Fibroblast of lung (primary cell): ENCODE measurements around the gene SLC52A3.

Experiments
- CTCF ChIP-seq, 2 donors: IDR thresholded peaks in 1 of 2; conservative IDR thresholded peaks in 1 of 2; 1 replicate in 1 of 2; 2 replicates in 1 of 2; pipeline ENCODE4 v1.5.1; 2011 to 2012; ENCODE audit warnings: low read length in 2 of 2, control low read depth in 1 of 2, inconsistent platforms in 1 of 2, low read depth in 1 of 2, mild to moderate bottlenecking in 1 of 2
- EZH2 ChIP-seq: IDR thresholded peaks from 2 replicates; pipeline ENCODE4 v1.5.1; 2012; ENCODE audit warnings: low read length, control low read depth, mild to moderate bottlenecking; ENCODE audit errors: missing control alignments

- no peak for TF ChIP-seq CTCF (conservative IDR thresholded peaks at IDR 0.05 in 1 of 2, IDR thresholded peaks at IDR 0.05 in 1 of 2; ENCODE audit: low read depth in 1 of 2, low read length in 2 of 2)
- no peak for TF ChIP-seq EZH2
These were observed 11.5 kb upstream of the SLC52A3 start for GRCh38 chr20:779771-780170.
